Activated CD8-positive, alpha-beta memory T cell treated with anti-CD3 and anti-CD28 coated beads, Interleukin-2, amount 50 U/mL, for 24 hours (primary cell): ENCODE measurements around the gene MPDZ.

Experiments
- DNase-seq: peaks from one replicate; pipeline ENCODE4 v3.0.0-alpha.2; 2020; ENCODE audit errors: extremely low read depth

MPDZ gene

DNA sequence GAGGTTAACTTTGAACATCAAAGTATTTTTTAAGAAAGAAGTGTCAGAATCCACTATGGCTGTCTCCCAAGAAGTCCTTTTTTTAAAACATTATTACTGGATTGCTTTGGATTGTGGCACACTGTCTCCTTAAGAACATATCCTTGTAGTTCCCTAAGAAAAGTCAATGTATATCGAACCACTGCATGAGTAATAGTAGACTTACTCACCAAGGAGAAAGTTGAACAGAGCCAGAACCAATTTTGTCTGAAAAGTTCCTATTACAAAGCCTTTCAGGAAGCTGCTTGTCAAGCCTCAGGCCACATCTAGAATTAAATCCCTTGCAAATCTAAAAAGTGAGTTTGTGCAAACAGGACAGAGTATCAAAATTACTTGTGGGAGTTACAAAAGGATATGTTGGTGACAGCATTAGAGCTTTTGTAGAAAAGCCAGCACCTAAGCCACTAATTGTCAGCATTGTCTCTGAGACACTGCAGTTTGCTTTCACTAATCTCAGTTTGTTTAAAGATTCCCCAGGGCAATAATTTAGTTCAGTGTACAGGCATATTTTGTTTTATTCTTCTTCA, 195.4 kb downstream of the MPDZ start:
- no peak for DNase-seq

DNA sequence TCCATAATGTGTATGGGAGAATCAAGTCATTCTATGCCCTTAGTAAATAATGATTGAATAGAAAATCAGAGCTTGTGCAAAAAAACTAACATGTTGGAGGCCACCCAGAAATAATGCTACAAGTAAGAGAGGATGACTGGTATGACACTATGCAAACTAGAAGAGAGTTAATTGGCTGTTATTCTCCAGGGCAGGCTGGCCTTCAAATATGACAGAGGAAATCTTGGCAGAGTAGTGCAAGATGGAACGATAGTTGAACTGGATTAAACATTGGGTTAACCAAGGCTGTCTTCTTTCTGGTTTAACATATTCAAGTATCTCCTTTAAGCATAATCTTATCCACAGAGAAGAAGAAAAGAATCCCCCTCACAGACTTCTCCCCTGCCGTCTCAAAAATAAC, 196.1 kb downstream of the MPDZ start:
- DNase-seq, result no peak

DNA sequence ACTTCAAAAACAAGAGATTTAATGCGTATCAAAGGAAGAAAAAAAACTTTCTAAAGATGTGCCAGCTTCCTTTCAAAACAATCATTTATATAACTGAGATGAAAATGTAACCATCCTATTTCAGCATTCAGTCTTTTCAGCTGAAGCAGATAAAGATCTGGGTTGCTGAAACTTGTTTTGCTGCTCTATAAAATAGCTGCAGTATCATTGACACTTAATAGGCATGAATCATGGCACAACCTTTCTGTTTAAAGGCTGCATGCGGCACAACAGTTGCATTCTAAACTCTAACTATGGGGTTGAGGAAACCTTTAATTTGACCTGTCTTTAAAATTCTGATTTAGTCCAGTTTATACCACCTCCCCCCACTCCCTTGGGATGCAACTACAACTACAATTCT, 196.7 kb downstream of the MPDZ start:
- DNase-seq, result no peak

DNA sequence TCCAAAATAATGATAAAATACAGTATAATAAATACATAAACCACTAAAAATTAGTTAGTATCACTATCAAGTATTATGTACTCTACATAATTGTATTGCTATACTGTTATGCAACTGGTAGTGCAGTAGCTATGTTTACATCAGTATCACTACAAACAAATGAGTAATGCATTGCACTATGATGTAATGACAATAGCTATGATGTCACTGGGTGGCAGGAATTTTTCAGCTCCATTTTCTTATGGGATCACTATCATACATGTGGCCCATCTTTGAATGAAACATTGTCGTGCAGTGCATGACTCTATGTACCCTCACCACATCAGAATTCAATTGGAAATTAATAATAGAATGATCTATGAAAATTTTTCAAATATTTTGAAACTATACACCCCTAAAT, 201.3 kb downstream of the MPDZ start:
- DNase-seq, result no peak

DNA sequence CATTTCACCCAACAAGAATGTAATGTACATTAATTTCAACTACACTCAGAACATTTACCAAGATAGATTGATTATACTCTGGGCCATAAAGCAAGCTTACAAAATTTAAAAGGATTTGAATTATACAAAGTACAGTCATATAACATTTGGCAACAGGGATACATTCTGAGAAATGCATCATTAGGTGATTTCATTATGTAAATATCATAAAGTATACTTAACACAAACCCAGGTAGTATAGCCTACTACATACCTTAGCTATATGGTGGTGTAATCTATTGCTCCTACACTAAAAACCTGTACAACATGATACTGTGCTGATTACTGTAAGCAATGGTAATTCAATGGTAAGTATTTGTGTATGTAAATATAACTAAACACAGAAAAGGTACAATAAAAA, 202.9 kb downstream of the MPDZ start:
- DNase-seq, result no peak

DNA sequence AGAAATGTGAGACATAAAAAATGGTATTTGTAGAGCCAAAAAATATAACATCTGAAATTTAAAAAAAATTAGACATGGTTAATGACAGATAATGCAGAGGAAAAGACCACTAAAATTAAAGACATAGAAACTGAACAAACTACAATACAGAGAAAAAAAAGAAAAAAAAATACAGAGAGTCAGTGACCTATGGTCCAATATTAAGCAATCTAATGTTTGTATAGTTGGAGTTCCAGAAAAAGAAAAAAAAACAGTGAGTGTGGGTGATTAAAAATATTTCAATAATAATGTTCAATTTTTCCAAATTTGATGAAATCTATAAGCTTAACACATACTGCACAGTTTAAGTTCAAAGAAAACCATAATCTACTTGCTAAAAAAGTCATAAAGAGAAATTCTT, 207.6 kb downstream of the MPDZ start:
- DNase-seq, result no peak

DNA sequence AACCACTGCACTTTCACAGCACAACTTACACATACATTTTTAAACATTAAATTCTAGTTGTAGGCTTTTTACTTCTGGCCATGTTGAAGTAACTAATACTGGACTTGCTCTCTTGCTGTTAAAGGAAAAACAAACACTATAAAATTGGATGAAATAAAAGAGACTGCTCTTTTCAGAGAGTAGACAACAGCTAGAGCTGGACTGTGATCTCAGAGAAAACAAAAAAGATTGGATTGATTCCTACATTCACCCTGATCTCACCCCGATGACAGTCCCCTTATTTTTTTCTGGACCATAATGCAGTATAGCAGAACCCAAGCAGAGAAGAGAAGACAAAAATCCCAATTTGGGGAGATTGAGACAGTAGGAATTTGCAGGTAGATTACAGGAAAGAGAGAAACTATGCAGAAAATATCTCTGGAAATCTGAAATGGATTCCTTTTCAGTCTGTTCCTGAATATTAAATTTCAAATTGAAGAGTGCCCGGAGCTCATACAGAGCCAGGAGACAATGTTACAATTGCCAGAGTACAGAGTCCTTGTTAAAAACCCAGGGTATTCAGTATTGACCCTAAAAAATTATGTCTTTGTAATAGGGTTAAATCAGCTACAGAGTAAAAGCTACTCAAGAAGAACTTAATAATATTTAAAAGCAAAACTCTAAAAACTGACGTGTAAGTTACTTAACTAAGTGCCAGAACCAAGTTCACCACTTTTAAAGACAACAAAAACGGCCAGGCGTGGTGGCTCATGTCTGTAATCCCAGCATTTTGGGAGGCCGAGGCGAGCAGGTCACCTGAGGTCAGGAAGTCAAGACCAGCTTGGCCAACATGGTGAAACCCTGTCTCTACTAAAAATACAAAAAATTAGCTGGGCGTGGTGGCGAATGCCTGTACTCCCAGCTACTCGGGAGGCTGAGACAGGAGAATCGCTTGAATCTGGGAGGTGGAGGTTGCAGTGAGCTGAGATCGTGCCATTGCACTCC, 208.6 kb downstream of the MPDZ start:
- DNase-seq, result no peak

DNA sequence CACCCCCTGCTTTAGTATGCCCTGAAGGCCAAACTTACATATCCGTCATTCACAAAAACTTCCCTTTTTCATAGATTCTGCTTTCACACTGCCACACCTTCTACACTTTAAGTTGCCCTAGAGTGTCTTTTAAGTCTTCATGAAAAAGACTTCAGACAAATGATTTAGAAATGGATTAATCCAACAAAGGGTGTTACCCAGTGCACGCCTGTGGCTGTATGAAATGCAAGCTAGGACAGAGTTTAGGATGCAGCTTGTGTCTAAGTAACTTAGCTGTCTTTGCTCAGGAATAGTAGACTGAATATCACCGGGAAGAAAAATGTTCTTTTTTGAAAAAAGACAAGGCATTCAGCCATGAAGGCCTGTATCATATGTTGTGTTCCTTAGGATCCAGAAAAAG, 210.0 kb downstream of the MPDZ start:
- no peak for DNase-seq

DNA sequence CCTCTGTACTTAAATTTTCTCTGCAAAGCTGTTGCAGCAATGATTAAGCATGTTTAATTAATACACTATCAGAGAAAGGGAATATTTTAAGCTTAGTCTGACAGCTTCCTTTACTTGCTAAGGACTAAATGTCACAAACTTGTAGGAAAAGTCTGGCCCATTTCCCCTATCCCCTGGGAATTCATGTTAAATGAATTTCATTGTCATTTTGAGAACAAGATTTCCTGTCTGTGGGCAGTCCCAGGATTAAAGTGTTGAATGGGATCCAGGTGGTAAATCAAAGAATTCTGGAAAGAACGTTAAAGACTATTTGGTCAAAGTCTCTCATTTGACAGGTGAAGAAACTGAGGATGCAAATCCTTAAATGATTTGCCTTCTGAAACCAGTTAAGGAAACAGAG, 214.8 kb downstream of the MPDZ start:
- DNase-seq, result no peak

DNA sequence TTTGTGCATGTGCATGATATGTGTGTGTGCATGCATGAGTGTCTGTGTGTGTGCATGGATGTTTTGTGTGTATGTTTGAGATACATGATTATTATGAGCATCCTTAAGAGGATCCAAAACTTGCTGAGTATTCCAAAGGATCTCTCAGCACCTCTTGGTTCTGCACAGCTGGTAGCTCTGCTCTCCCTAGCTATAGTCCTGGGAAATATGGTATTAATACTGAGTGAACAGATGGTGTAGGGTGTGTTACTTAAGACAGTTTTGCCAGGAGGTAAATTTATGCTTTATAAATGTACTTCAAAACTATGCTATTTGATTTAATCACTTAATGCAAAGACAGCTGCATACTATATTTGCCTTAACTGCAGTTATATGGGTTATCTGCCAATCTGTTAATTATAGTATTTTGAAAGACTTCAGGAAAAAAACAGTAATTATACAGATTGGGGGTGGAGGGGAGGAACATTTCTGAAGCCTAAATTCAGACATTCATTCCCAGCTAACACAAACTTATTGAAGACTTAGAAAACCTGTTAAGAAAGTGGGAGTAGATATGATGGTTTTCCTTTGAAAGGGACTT, 215.5 kb downstream of the MPDZ start:
- no peak for DNase-seq

DNA sequence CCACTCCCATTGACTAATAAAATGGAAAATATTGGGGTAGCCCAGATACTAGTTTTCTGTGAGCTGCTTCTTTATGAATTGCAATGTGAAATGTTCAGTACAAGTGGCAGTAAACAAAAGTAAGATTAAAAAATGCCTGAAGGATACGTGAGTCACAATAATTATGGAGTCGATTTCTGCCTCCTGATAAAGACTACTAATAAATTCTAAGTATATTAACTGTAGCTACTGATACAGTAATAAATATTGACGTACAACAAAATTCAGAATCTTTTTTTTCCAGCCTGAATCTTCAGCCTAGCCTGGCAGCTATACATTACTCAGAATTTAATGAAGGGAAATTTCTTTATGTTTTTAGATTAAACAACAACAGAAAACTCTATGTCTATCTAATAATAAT, 218.1 kb downstream of the MPDZ start:
- no peak for DNase-seq
